HG03469 (cell line): Measurements from ENCODE around the gene ZDHHC5.
"Not testable (repeated sequence)": the region's sequence is repeated elsewhere in the genome, so short reads cannot be mapped to it uniquely, and the experiment has no call there.

Experiments used
- ATAC-seq: cut with Tn5 transposase; IDR thresholded peaks from one replicate; pipeline ENCODE4 v1.9.1; 2021; ENCODE audit warnings: mild to moderate bottlenecking, moderate library complexity, moderate number of reproducible peaks; ENCODE audit not compliant: unreplicated experiment

Gene ZDHHC5

DNA sequence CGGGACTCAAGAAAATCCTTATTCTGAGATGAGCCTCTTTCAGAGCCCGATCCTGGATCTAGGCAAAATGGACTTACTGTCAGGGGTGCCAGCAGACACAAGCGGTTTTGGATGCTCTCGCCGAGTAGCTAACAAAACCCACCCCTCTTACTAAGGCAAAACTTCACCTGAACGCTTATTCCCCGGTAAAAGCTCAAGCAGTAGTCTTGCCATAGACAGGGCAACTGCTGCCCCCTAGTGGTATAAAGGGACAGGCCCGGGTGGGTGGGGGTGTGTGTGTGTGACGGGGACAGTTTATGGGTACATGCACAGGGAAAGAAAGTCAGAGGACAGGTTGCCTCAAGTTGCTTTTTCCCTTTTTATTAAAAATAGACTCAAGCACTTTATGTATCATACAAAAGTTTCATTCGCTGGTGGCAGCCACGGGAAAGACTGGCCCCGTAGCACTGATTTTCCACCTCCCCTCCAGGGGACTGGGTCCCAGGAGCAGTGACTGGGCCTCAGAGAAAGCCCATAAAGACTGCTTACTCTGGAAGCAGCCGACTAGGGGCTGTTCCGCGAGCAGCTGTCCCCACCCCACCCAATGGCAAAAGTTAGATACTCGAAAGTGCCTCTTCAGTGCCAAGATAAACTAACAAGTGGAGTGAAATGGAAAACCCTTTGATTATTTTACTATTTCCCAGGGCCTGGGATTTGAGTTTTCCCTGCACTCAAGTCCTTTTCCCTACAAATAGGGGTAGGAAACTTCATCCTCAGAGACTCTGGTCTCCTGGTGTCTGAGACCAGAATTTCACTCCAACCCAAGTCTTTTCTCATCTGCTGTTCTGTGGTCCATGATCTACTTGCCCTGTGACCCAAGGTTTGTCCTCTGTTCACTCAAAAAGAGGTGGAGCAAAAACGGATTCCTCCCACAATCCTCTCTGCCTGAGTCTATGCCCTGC, 22.9 kb upstream of the ZDHHC5 start:
- ATAC-seq = peak; percentile 30

DNA sequence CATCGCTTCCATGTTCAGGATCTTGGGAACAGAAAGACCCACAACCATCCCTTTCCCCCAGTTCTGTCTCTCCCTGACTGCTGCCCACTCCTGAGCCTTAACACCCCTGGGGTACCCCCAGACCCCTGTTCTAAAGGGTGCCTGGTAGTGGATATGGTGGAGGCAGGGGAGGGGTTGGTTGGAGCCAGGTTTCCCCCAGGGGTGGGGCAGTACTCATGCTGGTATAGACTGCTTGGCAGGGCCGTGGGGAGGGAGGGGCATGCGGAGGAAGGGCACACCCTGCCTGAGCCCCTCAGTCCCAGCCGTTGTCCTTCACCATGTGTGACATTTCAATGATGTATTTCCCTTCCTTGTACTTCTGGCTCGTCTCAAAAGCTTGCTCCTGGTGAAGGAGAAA, 22.2 kb upstream of the ZDHHC5 start:
- no peak for ATAC-seq

GRCh38 chr11:57646194-57646798, 21.6 kb upstream of the ZDHHC5 start:
- no peak for ATAC-seq

GRCh38 chr11:57646799-57647303, 21.1 kb upstream of the ZDHHC5 start:
- no peak for ATAC-seq

DNA sequence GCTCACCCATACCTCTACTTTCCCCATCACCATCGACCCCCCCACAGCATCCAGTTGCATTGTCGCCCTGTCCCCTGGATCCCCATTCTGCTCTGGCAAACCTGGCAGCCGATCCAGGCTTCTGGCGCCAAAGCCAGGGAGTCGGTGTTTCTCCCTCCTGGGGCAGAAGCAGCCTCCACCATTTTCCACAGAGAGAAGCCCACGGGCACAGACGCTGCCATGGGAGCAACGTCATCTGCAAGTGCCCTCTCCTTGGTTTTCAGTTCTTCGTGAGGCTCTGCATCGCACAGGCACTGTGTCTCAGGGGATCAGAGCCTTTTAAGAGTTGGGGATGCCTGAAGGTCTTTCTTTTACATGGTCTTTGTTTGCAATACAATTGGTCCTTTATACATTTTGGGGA, 20.5 kb upstream of the ZDHHC5 start:
- ATAC-seq = no peak

DNA sequence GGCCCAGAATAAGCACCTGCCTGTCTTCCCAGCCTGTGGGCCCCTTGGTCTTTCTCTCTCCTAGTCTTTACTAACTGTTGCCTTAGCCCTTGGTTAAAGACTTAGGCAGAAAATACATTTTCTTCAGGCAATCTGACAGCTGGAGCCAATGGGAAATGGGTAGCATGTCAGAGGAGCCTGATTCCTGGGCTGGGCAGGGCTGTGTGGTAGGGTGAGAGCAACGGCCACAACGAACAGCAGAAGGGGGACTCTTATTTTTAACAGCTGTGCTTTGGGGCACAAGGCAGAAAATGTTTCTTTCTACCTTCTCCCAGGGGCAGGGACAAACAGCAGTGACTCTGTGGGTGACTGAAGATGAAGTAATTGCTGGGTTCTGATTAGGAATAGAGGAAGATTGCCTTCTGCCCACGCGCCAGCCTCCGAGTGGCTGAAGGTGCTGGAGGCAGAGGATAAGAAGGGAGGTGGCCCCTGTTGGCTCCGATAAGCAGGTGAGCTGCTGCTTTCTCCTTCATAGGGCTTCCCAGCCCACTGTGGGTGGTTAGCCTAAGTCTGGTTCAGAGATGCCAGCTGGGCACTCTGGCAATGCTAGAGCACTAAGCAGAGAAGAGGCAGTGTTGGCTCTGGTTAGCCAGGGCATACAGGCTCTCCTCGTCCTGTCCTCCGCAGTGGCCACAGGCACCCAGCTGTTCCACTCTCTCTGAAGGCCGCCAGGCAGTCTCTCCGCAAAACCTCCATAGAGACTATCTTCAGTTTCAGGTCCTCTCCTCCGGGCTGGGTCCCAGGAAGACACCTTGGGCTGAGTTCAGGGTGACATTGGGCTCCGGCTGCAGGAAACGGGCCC, 19.7 kb upstream of the ZDHHC5 start:
- no peak for ATAC-seq

- no peak for ATAC-seq
Observed at GRCh38 chr11:57648801-57649735, 18.8 kb upstream of the ZDHHC5 start.

DNA sequence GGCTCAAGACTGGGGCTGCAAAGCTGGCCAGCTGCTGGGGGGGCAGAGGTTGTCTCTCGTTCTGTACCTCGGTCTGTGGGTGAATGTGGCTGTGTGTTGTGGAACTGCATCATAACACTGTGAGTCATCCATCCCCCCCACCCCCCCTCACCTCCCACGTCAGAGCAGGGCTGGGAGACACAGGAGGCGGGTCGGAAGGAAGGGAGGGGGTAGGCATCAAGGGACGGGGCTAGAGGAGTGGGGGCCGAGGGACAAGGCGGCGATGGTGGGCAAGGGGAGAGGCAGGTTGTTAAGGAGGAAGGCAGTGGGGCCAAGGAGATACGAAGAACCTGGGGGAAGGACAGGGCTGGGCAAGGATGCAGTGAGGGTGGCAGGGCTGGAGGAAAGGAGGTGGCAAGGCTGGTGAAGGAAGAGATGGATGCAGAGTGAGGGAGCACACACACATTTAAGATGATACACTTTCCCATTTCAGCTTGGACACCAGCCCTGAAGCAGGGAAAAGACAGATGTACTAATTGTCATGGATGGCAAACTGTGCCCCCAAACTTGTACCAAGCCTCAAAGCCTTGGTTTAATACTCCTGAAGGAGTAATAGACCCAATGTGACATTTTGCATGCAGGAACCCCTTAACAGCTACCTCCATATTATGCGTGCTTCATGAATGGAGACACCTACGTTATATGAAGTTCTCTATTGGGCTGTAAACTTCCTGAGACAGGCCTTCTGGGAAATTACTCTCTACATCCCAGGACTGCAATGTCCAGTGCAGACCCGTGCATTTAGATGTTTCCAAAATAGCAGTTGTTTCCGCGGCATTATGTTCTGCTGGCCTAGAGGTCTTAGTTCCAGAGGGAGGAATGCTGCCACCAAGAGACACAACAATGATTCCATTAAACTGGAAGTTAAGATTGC, 17.8 kb upstream of the ZDHHC5 start, which contains the start of gene YPEL4:
YPEL4 (minus strand) TSS at position 87 of the 913 bp plus-strand sequence. CDS start 2,805 bp downstream, outside the sequence.
- no peak for ATAC-seq

- ATAC-seq = no peak
Observed at GRCh38 chr11:57650739-57651090, 17.2 kb upstream of the ZDHHC5 start.

DNA sequence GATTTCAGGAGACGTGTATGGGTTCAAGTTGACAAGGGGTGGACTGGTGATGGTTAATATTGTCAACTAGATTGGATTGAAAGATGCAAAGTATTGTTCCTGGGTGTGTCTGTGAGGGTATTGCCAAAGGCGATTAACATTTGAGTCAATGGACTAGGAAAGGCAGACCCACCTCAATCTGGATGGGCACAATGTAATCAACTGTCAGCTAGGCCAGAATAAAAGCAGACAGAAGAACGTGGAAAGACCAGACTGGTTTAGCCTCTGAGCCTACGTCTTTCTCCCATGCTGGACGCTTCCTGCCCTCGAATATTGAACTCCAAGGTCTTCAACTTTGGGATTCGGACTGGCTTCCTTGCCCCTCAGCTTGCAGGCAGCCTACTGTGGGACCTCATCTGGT, 16.5 kb upstream of the ZDHHC5 start:
- no peak for ATAC-seq

DNA sequence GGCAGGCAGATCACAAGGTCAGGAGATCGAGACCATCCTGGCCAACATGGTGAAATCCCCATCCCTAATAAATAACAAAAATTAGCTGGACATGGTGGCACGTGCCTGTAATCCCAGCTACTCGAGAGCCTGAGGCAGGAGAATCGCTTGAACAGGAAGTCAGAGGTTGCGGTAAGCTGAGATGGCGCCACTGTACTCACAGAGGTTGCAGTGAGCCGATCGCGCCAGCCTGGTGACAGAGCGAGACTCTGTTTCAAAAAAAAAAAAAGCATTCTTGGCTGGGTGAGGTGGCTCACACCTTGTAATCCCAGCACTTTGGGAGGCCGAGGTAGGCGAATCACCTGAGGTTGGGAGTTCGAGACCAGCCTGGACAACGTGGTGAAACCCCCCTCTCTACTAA, 15.7 kb upstream of the ZDHHC5 start:
- not testable (repeated sequence) for ATAC-seq

GRCh38 chr11:57652662-57653061, 15.3 kb upstream of the ZDHHC5 start:
- no peak for ATAC-seq

DNA sequence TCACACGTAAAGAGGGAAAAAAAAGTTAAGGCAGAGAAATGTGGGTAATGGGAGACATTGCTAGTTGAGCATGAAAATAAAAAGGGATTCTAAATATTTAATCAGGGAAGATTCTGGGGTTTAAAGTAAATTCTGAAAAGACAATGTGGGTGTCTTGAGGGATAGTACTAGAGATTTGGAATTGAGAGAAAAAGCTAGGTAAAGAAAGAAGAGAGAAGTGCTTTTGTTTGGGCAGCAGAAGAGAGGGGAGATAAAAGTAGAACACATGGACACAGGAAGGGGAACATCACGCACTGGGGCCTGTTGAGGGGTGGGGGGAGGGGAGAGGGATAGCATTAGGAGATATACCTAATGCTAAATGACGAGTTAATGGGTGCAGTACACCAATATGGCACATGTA, 14.8 kb upstream of the ZDHHC5 start:
- no peak for ATAC-seq

GRCh38 chr11:57656885-57657193, 11.1 kb upstream of the ZDHHC5 start:
- no peak for ATAC-seq

DNA sequence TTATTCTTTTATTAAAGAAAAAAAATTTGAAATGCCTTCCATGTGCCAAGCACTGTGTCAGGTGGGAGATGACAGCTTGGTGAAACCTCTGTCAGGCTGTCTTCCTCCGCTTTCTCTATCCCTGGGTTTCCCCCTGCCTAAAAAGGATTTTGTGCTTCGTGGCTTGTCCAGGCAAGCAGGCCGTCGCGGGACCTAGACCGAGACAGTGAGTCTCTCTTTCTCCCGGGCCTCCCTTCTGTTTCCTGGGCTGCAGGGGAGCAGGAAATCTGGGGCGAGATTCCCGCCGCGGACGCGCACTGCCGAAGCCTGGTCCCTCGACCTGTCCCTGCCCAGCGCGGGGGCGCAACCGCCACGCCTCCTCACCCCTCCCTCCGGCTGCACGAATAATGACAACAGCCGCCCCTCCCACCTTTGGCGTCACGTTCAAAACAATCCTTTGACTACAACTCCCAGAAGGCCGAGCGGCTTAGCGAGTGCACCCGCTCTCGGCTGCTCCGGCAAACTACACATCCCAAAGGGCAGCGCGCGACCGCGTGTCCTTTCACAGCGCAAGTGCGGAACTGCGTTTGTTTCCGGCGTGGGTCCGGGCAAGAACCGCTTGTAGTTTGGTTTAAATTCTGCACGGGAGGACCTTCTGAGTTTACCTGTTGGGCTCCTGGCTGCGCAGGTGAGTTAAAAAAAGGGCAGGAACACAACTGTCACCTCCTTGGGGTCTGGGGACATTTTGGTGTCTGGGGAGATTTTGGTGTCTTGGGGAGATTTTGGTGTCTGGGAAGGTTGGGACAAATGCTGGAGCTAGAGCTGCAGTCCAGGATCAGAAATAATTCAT, 10.5 kb upstream of the ZDHHC5 start, which contains the start of gene CLP1:
CLP1 (plus strand) TSS at position 569 of the 829 bp plus-strand sequence. CDS start 1,715 bp downstream, outside the sequence.
- ATAC-seq = peak; percentile 99

DNA sequence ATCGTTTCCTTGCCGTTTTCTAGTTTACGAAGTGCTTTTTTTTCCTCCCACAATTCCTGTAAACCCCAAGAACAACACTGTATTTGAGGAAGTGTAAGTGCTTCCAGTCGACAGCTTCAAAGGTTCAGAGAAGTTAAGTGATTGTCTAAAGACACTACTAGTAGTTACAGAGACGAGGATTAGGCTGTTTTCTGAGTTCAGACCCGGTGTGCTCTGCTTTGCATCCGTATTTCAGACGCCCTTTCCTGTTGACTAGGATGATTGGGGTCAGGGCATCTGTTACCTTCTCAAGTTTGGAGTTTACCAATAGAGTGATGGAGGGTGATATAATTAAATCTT, 9.9 kb upstream of the ZDHHC5 start:
- ATAC-seq = no peak

DNA sequence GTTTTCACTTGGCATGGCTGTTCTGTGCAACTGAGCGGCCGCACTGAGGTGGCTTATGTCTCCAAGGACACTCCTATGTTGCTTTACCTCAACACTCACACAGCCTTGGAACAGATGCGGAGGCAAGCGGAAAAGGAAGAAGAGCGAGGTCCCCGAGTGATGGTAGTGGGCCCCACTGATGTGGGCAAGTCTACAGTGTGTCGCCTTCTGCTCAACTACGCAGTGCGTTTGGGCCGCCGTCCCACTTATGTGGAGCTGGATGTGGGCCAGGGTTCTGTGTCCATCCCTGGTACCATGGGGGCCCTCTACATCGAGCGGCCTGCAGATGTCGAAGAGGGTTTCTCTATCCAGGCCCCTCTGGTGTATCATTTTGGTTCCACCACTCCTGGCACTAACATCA, 8.2 kb upstream of the ZDHHC5 start:
- no peak for ATAC-seq

GRCh38 chr11:57662893-57663292, 5.0 kb upstream of the ZDHHC5 start:
- ATAC-seq = no peak
